HEK293 (cell line): ENCODE results near the gene TOR1AIP2.

Source experiments
- CTCF ChIA-PET: fragments of 350-600 bp; formaldehyde crosslinking; extraction: SDS; loops from one replicate; lab custom pipeline; 2021; ENCODE audit warnings: antibody characterized with exemption; lab: Yijun Ruan, JAX
- POLR2A ChIA-PET: fragments of 300-600 bp; formaldehyde crosslinking; extraction: SDS; loops from one replicate; lab custom pipeline; 2020; ENCODE audit warnings: antibody characterized with exemption, inconsistent platforms; lab: Yijun Ruan, JAX
- H3K27ac ChIP-seq: fragments of 200-500 bp; sonication (Bioruptor generic); 2 replicates; pipeline ENCODE4 v1.5.1; 2014; ENCODE audit warnings: low read depth, low read length, control low read depth, inconsistent platforms; ENCODE audit errors: extremely low read depth
- H3K36me3 ChIP-seq, 2 experiments: fragments of 200-500 bp in 1 of 2; sonication (Bioruptor generic) in 1 of 2; 1 replicate in 1 of 2; 2 replicates in 1 of 2; pipeline ENCODE4 v1.5.1; 2014 to 2017; ENCODE audit warnings: inconsistent platforms in 2 of 2, low read length in 2 of 2; ENCODE audit not compliant: control insufficient read depth in 2 of 2, insufficient read depth in 1 of 2
- H3K4me1 ChIP-seq: fragments of 200-500 bp; sonication (Bioruptor generic); 2 replicates; pipeline ENCODE4 v1.5.1; 2014; ENCODE audit warnings: mild to moderate bottlenecking, low read length, inconsistent platforms; ENCODE audit not compliant: control insufficient read depth, insufficient read depth
- H3K4me3 ChIP-seq: 2 replicates; pipeline ENCODE4 v1.5.1; 2011; ENCODE audit warnings: low read depth, mild to moderate bottlenecking, control low read depth, low read length, moderate library complexity
- H3K9me3 ChIP-seq: fragments of 200-500 bp; sonication (Bioruptor generic); 2 replicates; pipeline ENCODE4 v1.5.1; 2014; ENCODE audit warnings: low read depth, low read length, inconsistent platforms; ENCODE audit not compliant: control insufficient read depth, insufficient read depth
- FEZF1 ChIP-seq: fragments of 450-650 bp; formaldehyde crosslinking; IDR thresholded peaks from 2 replicates; pipeline ENCODE4 v1.5.1; 2016; ENCODE audit warnings: missing biosample characterization, missing genetic modification characterization
- GLIS2 ChIP-seq: fragments of 450-650 bp; formaldehyde crosslinking; IDR thresholded peaks from 2 replicates; pipeline ENCODE4 v1.5.1; 2016; ENCODE audit warnings: missing biosample characterization, missing genetic modification characterization
- IKZF3 ChIP-seq: fragments of 450-650 bp; IDR thresholded peaks from 2 replicates; pipeline ENCODE4 v1.5.0; 2018; ENCODE audit warnings: missing biosample characterization, mild to moderate bottlenecking, missing genetic modification characterization, moderate library complexity
- SALL2 ChIP-seq: fragments of 450-650 bp; formaldehyde crosslinking; IDR thresholded peaks from 2 replicates; pipeline ENCODE4 v1.5.0; 2017; ENCODE audit warnings: missing biosample characterization, mild to moderate bottlenecking, missing genetic modification characterization, borderline replicate concordance
- YY2 ChIP-seq: fragments of 450-650 bp; formaldehyde crosslinking; IDR thresholded peaks from 2 replicates; pipeline ENCODE4 v1.5.1; 2016; ENCODE audit warnings: missing biosample characterization, missing genetic modification characterization
- ZBTB1 ChIP-seq: fragments of 450-650 bp; formaldehyde crosslinking; IDR thresholded peaks from 2 replicates; pipeline ENCODE4 v1.5.1; 2016; ENCODE audit warnings: missing biosample characterization, missing genetic modification characterization
- ZBTB8A ChIP-seq: fragments of 450-650 bp; formaldehyde crosslinking; IDR thresholded peaks from 2 replicates; pipeline ENCODE4 v1.5.1; 2016; ENCODE audit warnings: missing biosample characterization, missing genetic modification characterization
- ZFP37 ChIP-seq: fragments of 450-650 bp; formaldehyde crosslinking; IDR thresholded peaks from 2 replicates; pipeline ENCODE4 v1.5.1; 2016; ENCODE audit warnings: missing biosample characterization, missing genetic modification characterization
- ZNF175 ChIP-seq: fragments of 450-650 bp; formaldehyde crosslinking; IDR thresholded peaks from 2 replicates; pipeline ENCODE4 v1.5.1; 2016; ENCODE audit warnings: missing biosample characterization, missing genetic modification characterization
- ZNF426 ChIP-seq: fragments of 450-650 bp; formaldehyde crosslinking; IDR thresholded peaks from 2 replicates; pipeline ENCODE4 v1.5.1; 2017; ENCODE audit warnings: missing biosample characterization, missing genetic modification characterization, mild to moderate bottlenecking, inconsistent platforms, moderate library complexity
- ZNF510 ChIP-seq: fragments of 450-650 bp; formaldehyde crosslinking; IDR thresholded peaks from 2 replicates; pipeline ENCODE4 v1.5.1; 2018; ENCODE audit warnings: mild to moderate bottlenecking, missing genetic modification characterization, missing biosample characterization; ENCODE audit not compliant: insufficient replicate concordance
- ZNF549 ChIP-seq: fragments of 450-650 bp; IDR thresholded peaks from 2 replicates; pipeline ENCODE4 v1.5.1; 2018; ENCODE audit warnings: missing biosample characterization, missing genetic modification characterization, mild to moderate bottlenecking, inconsistent platforms, moderate library complexity
- ZNF791 ChIP-seq: fragments of 450-650 bp; formaldehyde crosslinking; IDR thresholded peaks from 2 replicates; pipeline ENCODE4 v1.5.1; 2016; ENCODE audit warnings: missing biosample characterization, missing genetic modification characterization
- ZNF830 ChIP-seq: fragments of 450-650 bp; IDR thresholded peaks from 2 replicates; pipeline ENCODE4 v1.5.0; 2018; ENCODE audit warnings: missing biosample characterization, missing genetic modification characterization, low read depth, mild to moderate bottlenecking, moderate library complexity
- TF ChIP-seq, protein P1 (sequence below): fragments of 450-650 bp; formaldehyde crosslinking; IDR thresholded peaks from 2 replicates; pipeline ENCODE4 v1.5.1; 2016; ENCODE audit warnings: missing biosample characterization, missing genetic modification characterization
- TF ChIP-seq, protein P2 (sequence below): fragments of 450-650 bp; formaldehyde crosslinking; conservative IDR thresholded peaks from 2 replicates; pipeline ENCODE4 v1.5.1; 2016; ENCODE audit warnings: low read depth, missing biosample characterization, missing genetic modification characterization
- TF ChIP-seq, protein P3 (sequence below): fragments of 450-650 bp; formaldehyde crosslinking; IDR thresholded peaks from 2 replicates; pipeline ENCODE4 v1.5.1; 2017; ENCODE audit warnings: missing biosample characterization, missing genetic modification characterization
- TF ChIP-seq, protein P4 (sequence below): IDR thresholded peaks from 2 replicates; pipeline ENCODE4 v1.6.1; 2011; ENCODE audit warnings: mild to moderate bottlenecking, low read depth, low read length, borderline replicate concordance
- TF ChIP-seq, protein P5 (sequence below): fragments of 450-650 bp; formaldehyde crosslinking; IDR thresholded peaks from 2 replicates; pipeline ENCODE4 v1.5.1; 2016; ENCODE audit warnings: missing biosample characterization, missing genetic modification characterization
- TF ChIP-seq, protein P6 (sequence below): fragments of 450-650 bp; formaldehyde crosslinking; IDR thresholded peaks from 2 replicates; pipeline ENCODE4 v1.5.1; 2016; ENCODE audit warnings: missing biosample characterization, missing genetic modification characterization

The TOR1AIP2 gene

DNA sequence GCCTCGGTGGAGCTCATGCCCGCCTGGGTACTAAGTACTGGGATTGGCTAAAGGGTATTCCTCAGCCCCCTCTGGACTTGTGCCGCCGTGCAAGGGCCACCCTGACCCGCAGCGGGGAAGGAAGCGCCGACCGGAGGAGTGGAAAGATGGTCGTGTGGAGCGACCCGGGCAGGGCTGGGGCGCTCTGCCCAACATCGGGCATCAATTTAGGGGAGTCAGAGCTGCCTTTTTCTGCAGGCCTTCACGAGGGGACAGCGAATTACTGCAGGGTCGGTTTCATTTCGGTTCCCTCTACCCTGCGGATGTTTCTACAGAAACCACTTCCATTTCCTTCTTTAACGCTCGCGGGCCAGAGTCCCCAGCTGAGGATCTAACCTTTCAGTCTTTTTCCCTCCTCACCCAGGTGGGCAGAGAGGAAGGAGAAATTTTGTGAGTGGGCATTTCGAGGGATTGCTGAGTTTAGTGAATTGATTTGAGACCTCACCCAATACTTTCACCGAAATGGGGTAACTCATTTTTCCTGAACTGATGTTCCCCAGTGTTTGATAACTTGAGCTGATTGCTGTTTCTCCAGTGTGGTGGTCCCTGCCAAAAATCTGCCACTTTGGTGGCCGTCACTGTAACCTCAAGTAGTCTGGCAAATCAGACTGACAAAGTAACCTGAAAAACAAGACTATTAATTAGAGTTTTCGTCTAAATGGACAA lies 5.6 kb upstream of the TOR1AIP2 start:
- no peaks in the 10 kb centered on the region for H3K9me3 ChIP-seq
- peak overlapping the region; percentile 90 for H3K27ac ChIP-seq
- H3K4me1 ChIP-seq = no peaks in the 10 kb centered on the region
- peak overlapping the region; percentile 83 for H3K4me3 ChIP-seq
- ChIA-PET CTCF (interaction anchor here (0.6 to 1.6 kb wide), 5 partner anchors 15 to 71 kb away, joined by 3 to 6 read pairs (median 4); partner anchors contain the start of gene CEP350), POLR2A (interaction anchor here (0.6 to 3.5 kb wide), 16 partner anchors 10 to 410 kb away, joined by 3 to 29 read pairs (median 4); partner anchors contain the start of genes CEP350 and QSOX1)
- H3K36me3 ChIP-seq = peaks cover 7 to 29% of the 10 kb centered on the region in 2 experiments
- TF ChIP-seq, protein P1, sequence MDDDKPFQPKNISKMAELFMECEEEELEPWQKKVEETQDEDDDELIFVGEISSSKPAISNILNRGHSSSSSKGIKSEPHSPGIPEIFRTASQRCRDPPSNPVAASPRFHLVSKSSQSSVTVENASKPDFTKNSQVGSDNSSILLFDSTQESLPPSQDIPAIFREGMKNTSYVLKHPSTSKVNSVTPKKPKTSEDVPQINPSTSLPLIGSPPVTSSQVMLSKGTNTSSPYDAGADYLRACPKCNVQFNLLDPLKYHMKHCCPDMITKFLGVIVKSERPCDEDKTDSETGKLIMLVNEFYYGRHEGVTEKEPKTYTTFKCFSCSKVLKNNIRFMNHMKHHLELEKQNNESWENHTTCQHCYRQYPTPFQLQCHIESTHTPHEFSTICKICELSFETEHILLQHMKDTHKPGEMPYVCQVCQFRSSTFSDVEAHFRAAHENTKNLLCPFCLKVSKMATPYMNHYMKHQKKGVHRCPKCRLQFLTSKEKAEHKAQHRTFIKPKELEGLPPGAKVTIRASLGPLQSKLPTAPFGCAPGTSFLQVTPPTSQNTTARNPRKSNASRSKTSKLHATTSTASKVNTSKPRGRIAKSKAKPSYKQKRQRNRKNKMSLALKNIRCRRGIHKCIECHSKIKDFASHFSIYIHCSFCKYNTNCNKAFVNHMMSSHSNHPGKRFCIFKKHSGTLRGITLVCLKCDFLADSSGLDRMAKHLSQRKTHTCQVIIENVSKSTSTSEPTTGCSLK (tag by site-specific recombination) = no peak
- TF ChIP-seq ZNF510 (tag by site-specific recombination) (no peak), ZFP37 (tag by site-specific recombination) (no peak), YY2 (tag by site-specific recombination) (no peak), FEZF1 (tag by site-specific recombination) (no peak), SALL2 (tag by site-specific recombination) (no peak), ZNF830 (tag by site-specific recombination) (no peak), ZNF791 (no peak), IKZF3 (tag by site-specific recombination) (no peak; the same call in 1 of the 2 replicates), ZBTB8A (tag by site-specific recombination) (peak; percentile 66), ZNF175 (tag by site-specific recombination) (no peak), ZNF426 (tag by site-specific recombination) (no peak), ZBTB1 (tag by site-specific recombination) (no peak), ZNF549 (tag by site-specific recombination) (no peak), GLIS2 (peak; percentile 44)
- TF ChIP-seq, protein P2, sequence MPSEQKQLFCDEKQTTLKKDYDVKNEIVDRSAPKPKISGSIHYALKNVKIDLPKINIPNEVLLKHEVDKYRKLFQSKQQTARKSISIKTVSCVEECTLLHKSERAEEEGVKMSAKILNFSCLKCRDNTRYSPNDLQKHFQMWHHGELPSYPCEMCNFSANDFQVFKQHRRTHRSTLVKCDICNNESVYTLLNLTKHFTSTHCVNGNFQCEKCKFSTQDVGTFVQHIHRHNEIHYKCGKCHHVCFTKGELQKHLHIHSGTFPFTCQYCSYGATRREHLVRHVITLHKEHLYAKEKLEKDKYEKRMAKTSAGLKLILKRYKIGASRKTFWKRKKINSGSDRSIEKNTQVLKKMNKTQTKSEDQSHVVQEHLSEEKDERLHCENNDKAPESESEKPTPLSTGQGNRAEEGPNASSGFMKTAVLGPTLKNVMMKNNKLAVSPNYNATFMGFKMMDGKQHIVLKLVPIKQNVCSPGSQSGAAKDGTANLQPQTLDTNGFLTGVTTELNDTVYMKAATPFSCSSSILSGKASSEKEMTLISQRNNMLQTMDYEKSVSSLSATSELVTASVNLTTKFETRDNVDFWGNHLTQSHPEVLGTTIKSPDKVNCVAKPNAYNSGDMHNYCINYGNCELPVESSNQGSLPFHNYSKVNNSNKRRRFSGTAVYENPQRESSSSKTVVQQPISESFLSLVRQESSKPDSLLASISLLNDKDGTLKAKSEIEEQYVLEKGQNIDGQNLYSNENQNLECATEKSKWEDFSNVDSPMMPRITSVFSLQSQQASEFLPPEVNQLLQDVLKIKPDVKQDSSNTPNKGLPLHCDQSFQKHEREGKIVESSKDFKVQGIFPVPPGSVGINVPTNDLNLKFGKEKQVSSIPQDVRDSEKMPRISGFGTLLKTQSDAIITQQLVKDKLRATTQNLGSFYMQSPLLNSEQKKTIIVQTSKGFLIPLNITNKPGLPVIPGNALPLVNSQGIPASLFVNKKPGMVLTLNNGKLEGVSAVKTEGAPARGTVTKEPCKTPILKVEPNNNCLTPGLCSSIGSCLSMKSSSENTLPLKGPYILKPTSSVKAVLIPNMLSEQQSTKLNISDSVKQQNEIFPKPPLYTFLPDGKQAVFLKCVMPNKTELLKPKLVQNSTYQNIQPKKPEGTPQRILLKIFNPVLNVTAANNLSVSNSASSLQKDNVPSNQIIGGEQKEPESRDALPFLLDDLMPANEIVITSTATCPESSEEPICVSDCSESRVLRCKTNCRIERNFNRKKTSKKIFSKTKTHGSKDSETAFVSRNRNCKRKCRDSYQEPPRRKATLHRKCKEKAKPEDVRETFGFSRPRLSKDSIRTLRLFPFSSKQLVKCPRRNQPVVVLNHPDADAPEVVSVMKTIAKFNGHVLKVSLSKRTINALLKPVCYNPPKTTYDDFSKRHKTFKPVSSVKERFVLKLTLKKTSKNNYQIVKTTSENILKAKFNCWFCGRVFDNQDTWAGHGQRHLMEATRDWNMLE (tag by site-specific recombination) = no peak
- TF ChIP-seq, protein P3, sequence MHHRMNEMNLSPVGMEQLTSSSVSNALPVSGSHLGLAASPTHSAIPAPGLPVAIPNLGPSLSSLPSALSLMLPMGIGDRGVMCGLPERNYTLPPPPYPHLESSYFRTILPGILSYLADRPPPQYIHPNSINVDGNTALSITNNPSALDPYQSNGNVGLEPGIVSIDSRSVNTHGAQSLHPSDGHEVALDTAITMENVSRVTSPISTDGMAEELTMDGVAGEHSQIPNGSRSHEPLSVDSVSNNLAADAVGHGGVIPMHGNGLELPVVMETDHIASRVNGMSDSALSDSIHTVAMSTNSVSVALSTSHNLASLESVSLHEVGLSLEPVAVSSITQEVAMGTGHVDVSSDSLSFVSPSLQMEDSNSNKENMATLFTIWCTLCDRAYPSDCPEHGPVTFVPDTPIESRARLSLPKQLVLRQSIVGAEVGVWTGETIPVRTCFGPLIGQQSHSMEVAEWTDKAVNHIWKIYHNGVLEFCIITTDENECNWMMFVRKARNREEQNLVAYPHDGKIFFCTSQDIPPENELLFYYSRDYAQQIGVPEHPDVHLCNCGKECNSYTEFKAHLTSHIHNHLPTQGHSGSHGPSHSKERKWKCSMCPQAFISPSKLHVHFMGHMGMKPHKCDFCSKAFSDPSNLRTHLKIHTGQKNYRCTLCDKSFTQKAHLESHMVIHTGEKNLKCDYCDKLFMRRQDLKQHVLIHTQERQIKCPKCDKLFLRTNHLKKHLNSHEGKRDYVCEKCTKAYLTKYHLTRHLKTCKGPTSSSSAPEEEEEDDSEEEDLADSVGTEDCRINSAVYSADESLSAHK (tag by site-specific recombination) = 0 out of 2 replicates have a peak, but pooled peaks have one; percentile 45
- TF ChIP-seq, protein P4, sequence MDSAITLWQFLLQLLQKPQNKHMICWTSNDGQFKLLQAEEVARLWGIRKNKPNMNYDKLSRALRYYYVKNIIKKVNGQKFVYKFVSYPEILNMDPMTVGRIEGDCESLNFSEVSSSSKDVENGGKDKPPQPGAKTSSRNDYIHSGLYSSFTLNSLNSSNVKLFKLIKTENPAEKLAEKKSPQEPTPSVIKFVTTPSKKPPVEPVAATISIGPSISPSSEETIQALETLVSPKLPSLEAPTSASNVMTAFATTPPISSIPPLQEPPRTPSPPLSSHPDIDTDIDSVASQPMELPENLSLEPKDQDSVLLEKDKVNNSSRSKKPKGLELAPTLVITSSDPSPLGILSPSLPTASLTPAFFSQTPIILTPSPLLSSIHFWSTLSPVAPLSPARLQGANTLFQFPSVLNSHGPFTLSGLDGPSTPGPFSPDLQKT = no peak
- TF ChIP-seq, protein P5, sequence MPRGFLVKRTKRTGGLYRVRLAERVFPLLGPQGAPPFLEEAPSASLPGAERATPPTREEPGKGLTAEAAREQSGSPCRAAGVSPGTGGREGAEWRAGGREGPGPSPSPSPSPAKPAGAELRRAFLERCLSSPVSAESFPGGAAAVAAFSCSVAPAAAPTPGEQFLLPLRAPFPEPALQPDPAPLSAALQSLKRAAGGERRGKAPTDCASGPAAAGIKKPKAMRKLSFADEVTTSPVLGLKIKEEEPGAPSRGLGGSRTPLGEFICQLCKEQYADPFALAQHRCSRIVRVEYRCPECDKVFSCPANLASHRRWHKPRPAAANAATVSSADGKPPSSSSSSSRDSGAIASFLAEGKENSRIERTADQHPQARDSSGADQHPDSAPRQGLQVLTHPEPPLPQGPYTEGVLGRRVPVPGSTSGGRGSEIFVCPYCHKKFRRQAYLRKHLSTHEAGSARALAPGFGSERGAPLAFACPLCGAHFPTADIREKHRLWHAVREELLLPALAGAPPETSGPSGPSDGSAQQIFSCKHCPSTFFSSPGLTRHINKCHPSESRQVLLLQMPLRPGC = no peak
- TF ChIP-seq, protein P6, sequence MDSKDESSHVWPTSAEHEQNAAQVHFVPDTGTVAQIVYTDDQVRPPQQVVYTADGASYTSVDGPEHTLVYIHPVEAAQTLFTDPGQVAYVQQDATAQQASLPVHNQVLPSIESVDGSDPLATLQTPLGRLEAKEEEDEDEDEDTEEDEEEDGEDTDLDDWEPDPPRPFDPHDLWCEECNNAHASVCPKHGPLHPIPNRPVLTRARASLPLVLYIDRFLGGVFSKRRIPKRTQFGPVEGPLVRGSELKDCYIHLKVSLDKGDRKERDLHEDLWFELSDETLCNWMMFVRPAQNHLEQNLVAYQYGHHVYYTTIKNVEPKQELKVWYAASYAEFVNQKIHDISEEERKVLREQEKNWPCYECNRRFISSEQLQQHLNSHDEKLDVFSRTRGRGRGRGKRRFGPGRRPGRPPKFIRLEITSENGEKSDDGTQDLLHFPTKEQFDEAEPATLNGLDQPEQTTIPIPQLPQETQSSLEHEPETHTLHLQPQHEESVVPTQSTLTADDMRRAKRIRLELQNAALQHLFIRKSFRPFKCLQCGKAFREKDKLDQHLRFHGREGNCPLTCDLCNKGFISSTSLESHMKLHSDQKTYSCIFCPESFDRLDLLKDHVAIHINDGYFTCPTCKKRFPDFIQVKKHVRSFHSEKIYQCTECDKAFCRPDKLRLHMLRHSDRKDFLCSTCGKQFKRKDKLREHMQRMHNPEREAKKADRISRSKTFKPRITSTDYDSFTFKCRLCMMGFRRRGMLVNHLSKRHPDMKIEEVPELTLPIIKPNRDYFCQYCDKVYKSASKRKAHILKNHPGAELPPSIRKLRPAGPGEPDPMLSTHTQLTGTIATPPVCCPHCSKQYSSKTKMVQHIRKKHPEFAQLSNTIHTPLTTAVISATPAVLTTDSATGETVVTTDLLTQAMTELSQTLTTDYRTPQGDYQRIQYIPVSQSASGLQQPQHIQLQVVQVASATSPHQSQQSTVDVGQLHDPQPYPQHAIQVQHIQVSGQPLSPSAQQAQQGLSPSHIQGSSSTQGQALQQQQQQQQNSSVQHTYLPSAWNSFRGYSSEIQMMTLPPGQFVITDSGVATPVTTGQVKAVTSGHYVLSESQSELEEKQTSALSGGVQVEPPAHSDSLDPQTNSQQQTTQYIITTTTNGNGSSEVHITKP (tag by site-specific recombination) = no peak
